Measurements from ENCODE around the gene DNAJB2.

DNA sequence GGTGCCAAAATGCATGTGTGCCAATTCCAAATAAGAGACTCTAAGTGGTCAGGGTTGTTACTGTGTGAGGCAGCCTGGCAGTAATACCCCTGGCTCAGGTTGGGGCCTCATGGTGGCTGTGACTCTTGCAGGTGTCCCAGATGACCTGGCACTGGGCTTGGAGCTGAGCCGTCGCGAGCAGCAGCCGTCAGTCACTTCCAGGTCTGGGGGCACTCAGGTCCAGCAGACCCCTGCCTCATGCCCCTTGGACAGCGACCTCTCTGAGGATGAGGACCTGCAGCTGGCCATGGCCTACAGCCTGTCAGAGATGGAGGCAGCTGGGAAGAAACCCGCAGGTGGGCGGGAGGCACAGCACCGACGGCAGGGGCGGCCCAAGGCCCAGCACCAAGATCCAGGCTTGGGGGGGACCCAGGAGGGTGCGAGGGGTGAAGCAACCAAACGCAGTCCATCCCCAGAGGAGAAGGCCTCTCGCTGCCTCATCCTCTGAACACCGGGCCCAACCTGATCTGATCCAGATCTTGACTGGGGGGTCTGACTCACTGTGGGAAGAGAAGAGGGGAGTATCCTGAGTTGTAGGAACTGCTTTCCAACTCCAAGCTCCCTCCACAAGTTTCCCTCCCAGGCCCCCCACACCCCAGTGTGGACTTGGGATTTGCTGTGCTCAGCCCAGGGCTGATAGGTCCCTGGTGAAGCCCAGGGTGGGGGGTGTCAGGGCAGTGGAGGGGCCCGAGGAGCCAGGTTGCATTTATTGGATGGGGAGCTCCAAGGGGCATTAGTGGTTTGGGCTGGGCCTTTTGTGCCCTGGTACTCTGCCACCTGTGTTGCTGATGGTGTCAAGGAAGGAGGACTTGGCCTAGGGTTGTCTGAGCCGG is 5.6 kb downstream of the DNAJB2 start:
- TF ChIP-seq, protein P1, sequence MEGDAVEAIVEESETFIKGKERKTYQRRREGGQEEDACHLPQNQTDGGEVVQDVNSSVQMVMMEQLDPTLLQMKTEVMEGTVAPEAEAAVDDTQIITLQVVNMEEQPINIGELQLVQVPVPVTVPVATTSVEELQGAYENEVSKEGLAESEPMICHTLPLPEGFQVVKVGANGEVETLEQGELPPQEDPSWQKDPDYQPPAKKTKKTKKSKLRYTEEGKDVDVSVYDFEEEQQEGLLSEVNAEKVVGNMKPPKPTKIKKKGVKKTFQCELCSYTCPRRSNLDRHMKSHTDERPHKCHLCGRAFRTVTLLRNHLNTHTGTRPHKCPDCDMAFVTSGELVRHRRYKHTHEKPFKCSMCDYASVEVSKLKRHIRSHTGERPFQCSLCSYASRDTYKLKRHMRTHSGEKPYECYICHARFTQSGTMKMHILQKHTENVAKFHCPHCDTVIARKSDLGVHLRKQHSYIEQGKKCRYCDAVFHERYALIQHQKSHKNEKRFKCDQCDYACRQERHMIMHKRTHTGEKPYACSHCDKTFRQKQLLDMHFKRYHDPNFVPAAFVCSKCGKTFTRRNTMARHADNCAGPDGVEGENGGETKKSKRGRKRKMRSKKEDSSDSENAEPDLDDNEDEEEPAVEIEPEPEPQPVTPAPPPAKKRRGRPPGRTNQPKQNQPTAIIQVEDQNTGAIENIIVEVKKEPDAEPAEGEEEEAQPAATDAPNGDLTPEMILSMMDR (conservative IDR thresholded peaks at IDR 0.05 in 1 of 2, IDR thresholded peaks at IDR 0.05 in 1 of 2; ENCODE audit: extremely low read depth in 1 of 2, insufficient read depth in 1 of 2, low read depth in 1 of 2, low read length in 2 of 2): no peak
- TF ChIP-seq EZH2 (IDR thresholded peaks at IDR 0.05; ENCODE audit: borderline replicate concordance, low read length): no peak
